H1 (cell line): Measurements from ENCODE around the gene MTFR1L. TPM values are rescaled to one million over a fixed set of nuclear protein-coding genes. Genes with fewer than 3 reads are reported as not detected.

ENCODE experiments used
- CTCF ChIA-PET: fragments of 300-600 bp; sonication (Branson Sonifier 250); formaldehyde crosslinking; loops from one replicate; lab custom pipeline; 2021; ENCODE audit not compliant: partially characterized antibody; lab: Charles Lee
- POLR2A ChIA-PET: fragments of 300-600 bp; sonication (Branson Sonifier 250); formaldehyde crosslinking; loops from one replicate; lab custom pipeline; 2021; ENCODE audit warnings: inconsistent platforms; ENCODE audit not compliant: partially characterized antibody; lab: Charles Lee
- DNase-seq, 2 experiments: peaks; one replicate each; pipeline versions ENCODE4 v3.0.0 to v3.0.0-alpha.2; 2010 to 2022; ENCODE audit warnings: low spot score in 2 of 2, low read depth in 1 of 2, mixed read lengths in 1 of 2
- FAIRE-seq: peaks from 2 replicates; lab custom pipeline; 2011; peaks lifted over from hg19 to GRCh38; lab: Jason Lieb, UNC
- H2AFZ ChIP-seq: 2 replicates; pipeline ENCODE4 v1.8.1; 2012; ENCODE audit warnings: low read length, inconsistent platforms
- H2AK5ac ChIP-seq: 2 replicates; pipeline ENCODE4 v1.6.1; 2013; ENCODE audit warnings: low read depth, low read length
- H2BK120ac ChIP-seq: replicated peaks from 2 replicates; pipeline ENCODE3; 2013; ENCODE audit warnings: low read depth, low read length, inconsistent platforms
- H2BK12ac ChIP-seq: 2 replicates; pipeline ENCODE4 v1.6.1; 2013; ENCODE audit warnings: low read depth, low read length
- H2BK15ac ChIP-seq: 2 replicates; pipeline ENCODE4 v1.6.1; 2013; ENCODE audit warnings: low read length
- H2BK20ac ChIP-seq: 2 replicates; pipeline ENCODE4 v1.6.1; 2013; ENCODE audit warnings: low read length
- H2BK5ac ChIP-seq: 2 replicates; pipeline ENCODE4 v1.6.1; 2013; ENCODE audit warnings: low read depth, low read length
- H3K14ac ChIP-seq: 2 replicates; pipeline ENCODE4 v1.6.1; 2013; ENCODE audit warnings: inconsistent platforms; ENCODE audit not compliant: insufficient read length
- H3K18ac ChIP-seq: 2 replicates; pipeline ENCODE4 v1.6.1; 2013; ENCODE audit warnings: low read length; ENCODE audit errors: extremely low read depth
- H3K23ac ChIP-seq: 2 replicates; pipeline ENCODE4 v1.6.1; 2013; ENCODE audit warnings: inconsistent platforms; ENCODE audit not compliant: insufficient read length
- H3K23me2 ChIP-seq: 2 replicates; pipeline ENCODE4 v1.6.1; 2013; ENCODE audit warnings: low read depth, low read length
- H3K27ac ChIP-seq: 2 replicates; pipeline ENCODE4 v1.6.1; 2011; ENCODE audit warnings: low read depth, low read length, inconsistent platforms
- H3K27me3 ChIP-seq, 4 experiments: replicated peaks in 1 of 4; 1 replicate in 1 of 4; 2 replicates in 3 of 4; pipeline versions ENCODE4 v1.6.1 to v1.8.1; 2011 to 2013; ENCODE audit warnings: low read length in 3 of 4, mild to moderate bottlenecking in 3 of 4, inconsistent platforms in 2 of 4, mixed read lengths in 2 of 4, moderate library complexity in 1 of 4; ENCODE audit not compliant: control insufficient read depth in 3 of 4, insufficient read depth in 3 of 4; ENCODE audit errors: extremely low read depth in 1 of 4
- H3K36me3 ChIP-seq, 4 experiments: 2 replicates each; pipeline versions ENCODE4 v1.6.1 to v1.8.1; 2011 to 2013; ENCODE audit warnings: mild to moderate bottlenecking in 4 of 4, low read length in 3 of 4, moderate library complexity in 2 of 4, control low read depth in 1 of 4, inconsistent platforms in 1 of 4; ENCODE audit not compliant: insufficient read depth in 4 of 4, control insufficient read depth in 2 of 4
- H3K4ac ChIP-seq: replicated peaks from 2 replicates; pipeline ENCODE3; 2013; ENCODE audit warnings: low read length, low read depth, mixed read lengths, inconsistent platforms; ENCODE audit not compliant: insufficient read length
- H3K4me1 ChIP-seq, 4 experiments: replicated peaks in 1 of 4; 1 replicate in 1 of 4; 2 replicates in 3 of 4; pipeline versions ENCODE4 v1.6.1 to v1.8.1; 2011 to 2013; ENCODE audit warnings: low read length in 3 of 4, inconsistent platforms in 2 of 4, mixed read lengths in 1 of 4; ENCODE audit not compliant: insufficient read depth in 4 of 4, control insufficient read depth in 3 of 4
- H3K4me2 ChIP-seq, 2 experiments: 2 replicates each; pipeline versions ENCODE4 v1.6.1 to v1.8.1; 2011 to 2013; ENCODE audit warnings: low read depth in 2 of 2, low read length in 2 of 2, control low read depth in 1 of 2, inconsistent platforms in 1 of 2, mild to moderate bottlenecking in 1 of 2; ENCODE audit not compliant: insufficient read depth in 1 of 2
- H3K4me3 ChIP-seq, 4 experiments: fragments of 200-600, 300-600 bp in 1 of 4; sonication (generic), shearing (Covaris generic), sonication (Bioruptor Twin) in 1 of 4; 2 replicates each; pipeline versions ENCODE4 v1.5.1 to v1.8.1; 2011 to 2016; ENCODE audit warnings: low read length in 4 of 4, low read depth in 3 of 4, control low read depth in 2 of 4, inconsistent platforms in 2 of 4, mild to moderate bottlenecking in 2 of 4, mixed read lengths in 1 of 4, moderate library complexity in 1 of 4; ENCODE audit not compliant: insufficient read depth in 2 of 4; ENCODE audit errors: extremely low read depth in 1 of 4
- H3K56ac ChIP-seq: replicated peaks from 2 replicates; pipeline ENCODE3; 2013; ENCODE audit warnings: low read depth, mild to moderate bottlenecking, mixed read lengths, low read length, inconsistent platforms; ENCODE audit not compliant: insufficient read length
- H3K79me1 ChIP-seq: 2 replicates; pipeline ENCODE4 v1.6.1; 2013; ENCODE audit warnings: low read depth, low read length, control low read depth
- H3K79me2 ChIP-seq, 2 experiments: 2 replicates each; pipeline versions ENCODE4 v1.6.1 to v1.8.1; 2012 to 2013; ENCODE audit warnings: low read length in 2 of 2, mild to moderate bottlenecking in 2 of 2, inconsistent platforms in 1 of 2; ENCODE audit not compliant: insufficient read depth in 2 of 2, control insufficient read depth in 1 of 2
- H3K9ac ChIP-seq, 4 experiments: replicated peaks in 1 of 4; 1 replicate in 1 of 4; 2 replicates in 3 of 4; pipeline versions ENCODE4 v1.6.1 to v1.8.1; 2011 to 2013; ENCODE audit warnings: low read depth in 3 of 4, low read length in 3 of 4, control low read depth in 2 of 4, mild to moderate bottlenecking in 2 of 4, moderate library complexity in 2 of 4, inconsistent platforms in 1 of 4; ENCODE audit errors: extremely low read depth in 1 of 4
- H3K9me3 ChIP-seq, 2 experiments: 2 replicates each; pipeline versions ENCODE4 v1.6.1 to v1.8.1; 2012 to 2013; ENCODE audit warnings: mild to moderate bottlenecking in 2 of 2, moderate library complexity in 2 of 2, control low read depth in 1 of 2, inconsistent platforms in 1 of 2, low read depth in 1 of 2, low read length in 1 of 2, mixed read lengths in 1 of 2; ENCODE audit not compliant: insufficient read depth in 2 of 2
- H4K20me1 ChIP-seq, 2 experiments: replicated peaks in 1 of 2; 2 replicates each; pipeline versions ENCODE3 to v1.8.1; 2011 to 2013; ENCODE audit warnings: inconsistent platforms in 2 of 2, low read length in 2 of 2, mild to moderate bottlenecking in 1 of 2; ENCODE audit not compliant: insufficient read depth in 2 of 2, control insufficient read depth in 1 of 2
- H4K5ac ChIP-seq: 2 replicates; pipeline ENCODE4 v1.6.1; 2013; ENCODE audit warnings: low read length, low read depth, mixed read lengths, inconsistent platforms; ENCODE audit not compliant: insufficient read length
- H4K8ac ChIP-seq: 2 replicates; pipeline ENCODE4 v1.8.0; 2013; ENCODE audit warnings: mild to moderate bottlenecking, moderate library complexity, low read length, inconsistent platforms; ENCODE audit not compliant: insufficient read depth; ENCODE audit errors: extremely low read depth
- H4K91ac ChIP-seq: replicated peaks from 2 replicates; pipeline ENCODE3; 2013; ENCODE audit warnings: low read length, mixed read lengths, inconsistent platforms; ENCODE audit not compliant: insufficient read length
- BACH1 ChIP-seq: IDR thresholded peaks from 2 replicates; pipeline ENCODE4 v1.6.1; 2012; ENCODE audit warnings: low read length, improper control_type of control experiment
- GTF2F1 ChIP-seq: IDR thresholded peaks from 2 replicates; pipeline ENCODE4 v1.6.1; 2012; ENCODE audit warnings: low read depth, low read length, improper control_type of control experiment, borderline replicate concordance
- JUND ChIP-seq: IDR thresholded peaks from 2 replicates; pipeline ENCODE4 v1.6.1; 2011; ENCODE audit warnings: mild to moderate bottlenecking, improper control_type of control experiment, low read length
- KDM1A ChIP-seq: fragments of 200-600, 300-600 bp; sonication (generic); IDR thresholded peaks from 2 replicates; pipeline ENCODE4 v1.7.1; 2016; ENCODE audit warnings: mild to moderate bottlenecking, low read length, borderline replicate concordance
- RFX5 ChIP-seq: IDR thresholded peaks from 2 replicates; pipeline ENCODE4 v1.6.1; 2011; ENCODE audit warnings: low read depth, low read length, improper control_type of control experiment, borderline replicate concordance
- SP4 ChIP-seq: IDR thresholded peaks from 2 replicates; pipeline ENCODE4 v1.6.1; 2012; ENCODE audit warnings: low read length, inconsistent platforms
- WGBS, 2 experiments: shearing (Covaris generic) in 1 of 2; methylation state at CpG; one replicate each; pipeline versions ENCODE4 v1.1.6 to v1.1.7; 2013 to 2015; ENCODE audit warnings: low lambda C conversion rate in 2 of 2, mixed read lengths in 2 of 2, inconsistent platforms in 1 of 2, low coverage in 1 of 2, missing lambda C conversion rate in 1 of 2; ENCODE audit not compliant: insufficient replicate concordance in 2 of 2, insufficient coverage in 1 of 2, insufficient read length in 1 of 2; ENCODE audit errors: extremely low coverage in 1 of 2, missing lambda C conversion rate in 1 of 2; 5-methylcytosine and 5-hydroxymethylcytosine counted together
- polyA plus RNA-seq, 7 experiments: library from polyadenylated mRNA; depleted of rRNA in 3 of 7; stranded (reverse) in 5 of 7; unstranded in 2 of 7; fragments of >200 nt in 5 of 7; fragments of 200-250 nt in 2 of 7; gene quantifications; 1 replicate in 5 of 7; 2 replicates in 1 of 7; 4 replicates in 1 of 7; pipeline versions ENCODE4 v1.2.1 to v1.2.3, GENCODE V29; 2011 to 2013; ENCODE audit warnings: missing spikeins in 2 of 7, mixed read lengths in 2 of 7
- total RNA-seq: library from RNA; stranded (reverse); fragmentation: NEBNext Ultra II Directional; extraction: Animal tissue kit (Norgen Biotek cat#: 25700); gene quantifications from 2 replicates; pipeline ENCODE4 v1.2.1, GENCODE V29; 2021
- TF ChIP-seq, protein P1 (sequence below): IDR thresholded peaks from 2 replicates; pipeline ENCODE4 v1.6.1; 2011; ENCODE audit warnings: low read length, improper control_type of control experiment
- TF ChIP-seq, protein P2 (sequence below): IDR thresholded peaks from 2 replicates; pipeline ENCODE4 v1.6.1; 2012; ENCODE audit warnings: low read length, inconsistent platforms

Gene MTFR1L
- total and polyA plus RNA-seq, 2 of the 8 experiments (the other 6 are each of a cell fraction or from before 2014, with no cell fraction given), result 20.8 to 23.1 TPM

DNA sequence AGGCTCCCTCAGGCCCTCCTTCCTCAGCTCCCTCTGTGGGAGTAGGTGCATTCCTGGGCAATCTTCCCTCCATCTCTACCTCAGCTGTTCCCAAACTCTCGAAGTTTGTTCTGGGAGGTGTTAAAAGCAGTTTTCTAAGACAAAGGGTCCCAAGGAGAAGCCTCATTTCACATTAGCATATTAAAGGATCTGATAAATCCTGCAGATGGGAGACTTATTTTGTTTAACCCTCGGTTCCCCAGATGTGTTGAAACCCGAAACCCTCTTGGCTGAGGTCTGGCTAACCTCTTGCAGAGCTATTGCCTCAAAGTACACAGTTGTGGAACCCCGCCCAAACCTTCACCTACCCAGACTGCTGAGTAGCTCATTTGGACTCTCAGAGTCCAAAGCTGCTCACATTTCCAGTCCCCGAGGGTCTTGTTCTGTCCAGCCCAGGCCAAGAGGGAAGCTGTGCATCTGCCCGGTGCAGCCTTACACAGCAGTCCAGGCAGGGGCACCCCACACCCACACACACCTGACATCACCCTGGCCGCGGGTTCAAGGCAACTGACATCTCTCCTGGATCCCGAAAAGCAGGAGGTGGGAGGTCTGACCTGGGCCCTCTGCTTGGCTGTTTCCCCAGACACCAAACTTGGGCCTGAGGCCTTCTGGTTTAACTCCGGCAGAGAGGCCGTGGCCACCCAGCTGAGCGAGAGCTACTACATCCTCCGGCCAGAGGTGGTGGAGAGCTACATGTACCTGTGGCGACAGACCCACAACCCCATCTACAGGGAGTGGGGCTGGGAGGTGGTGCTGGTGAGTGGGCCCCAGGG is 39.2 kb upstream of the MTFR1L start:
- peak overlapping the region; percentile 94 for H2BK12ac ChIP-seq
- peak overlapping the region; percentile 97 for H2BK20ac ChIP-seq
- H3K14ac ChIP-seq, result no peak overlapping the region
- H3K4me3 ChIP-seq, result peak overlapping the region in 3 of 4 experiments; percentile 0 to 26 (median 6); a peak in 2 of 8 replicates
- no peak overlapping the region for H3K23ac ChIP-seq
- peaks cover 6 to 24% (median 21%) of the 10 kb centered on the region in 4 experiments for H3K4me1 ChIP-seq
- no peaks in the 10 kb centered on the region; a peak in 1 of 7 replicates for H3K27me3 ChIP-seq
- peak overlapping the region; percentile 88 for H3K4ac ChIP-seq
- H4K5ac ChIP-seq, result no peak overlapping the region
- ChIA-PET POLR2A (interaction anchor here (0.6 to 1.5 kb wide), 7 partner anchors 9 to 640 kb away, joined by 3 to 5 read pairs (median 4); partner anchors contain the start of gene SELENON), CTCF (interaction anchor here (0.7 to 3.9 kb wide), 15 partner anchors 9 to 255 kb away, joined by 3 to 18 read pairs (median 5); no protein-coding TSS in a partner anchor)
- H3K9ac ChIP-seq, result no peak overlapping the region
- H3K23me2 ChIP-seq, result no peaks in the 10 kb centered on the region
- FAIRE-seq, result peak; percentile 98
- H3K56ac ChIP-seq, result no peak overlapping the region
- H3K36me3 ChIP-seq, result no peaks in the 10 kb centered on the region; a peak in 1 of 8 replicates
- H2AFZ ChIP-seq, result no peak overlapping the region
- peak overlapping the region; percentile 60 for H3K18ac ChIP-seq
- 68% methylated on average over 14 of the region's 14 CpGs; no CpG with 5 or more reads in 1 of the 2 experiments for WGBS, 2 experiments
- no peaks in the 10 kb centered on the region for H3K79me2 ChIP-seq
- H3K4me2 ChIP-seq, result peak overlapping the region; percentile 22 to 36; a peak in 3 of 4 replicates
- H4K8ac ChIP-seq, result peak overlapping the region; percentile 73
- peak overlapping the region; percentile 82; the same call in 1 of the 2 replicates for H2BK5ac ChIP-seq
- H4K91ac ChIP-seq, result peak overlapping the region; percentile 79
- no peaks in the 10 kb centered on the region for H3K9me3 ChIP-seq
- H3K27ac ChIP-seq, result no peak overlapping the region
- H3K79me1 ChIP-seq, result no peaks in the 10 kb centered on the region
- H4K20me1 ChIP-seq, result no peaks in the 10 kb centered on the region
- peak overlapping the region; percentile 89; the same call in 1 of the 2 replicates for H2AK5ac ChIP-seq
- H2BK120ac ChIP-seq, result peak overlapping the region; percentile 57
- H2BK15ac ChIP-seq, result peak overlapping the region; percentile 72; the same call in 1 of the 2 replicates
- DNase-seq, result peak in 1 of 2 experiments; percentile 25
- TF ChIP-seq KDM1A, result no peak
- no peak for TF ChIP-seq RFX5
- TF ChIP-seq, protein P1, sequence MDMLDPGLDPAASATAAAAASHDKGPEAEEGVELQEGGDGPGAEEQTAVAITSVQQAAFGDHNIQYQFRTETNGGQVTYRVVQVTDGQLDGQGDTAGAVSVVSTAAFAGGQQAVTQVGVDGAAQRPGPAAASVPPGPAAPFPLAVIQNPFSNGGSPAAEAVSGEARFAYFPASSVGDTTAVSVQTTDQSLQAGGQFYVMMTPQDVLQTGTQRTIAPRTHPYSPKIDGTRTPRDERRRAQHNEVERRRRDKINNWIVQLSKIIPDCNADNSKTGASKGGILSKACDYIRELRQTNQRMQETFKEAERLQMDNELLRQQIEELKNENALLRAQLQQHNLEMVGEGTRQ, result no peak
- TF ChIP-seq, protein P2, sequence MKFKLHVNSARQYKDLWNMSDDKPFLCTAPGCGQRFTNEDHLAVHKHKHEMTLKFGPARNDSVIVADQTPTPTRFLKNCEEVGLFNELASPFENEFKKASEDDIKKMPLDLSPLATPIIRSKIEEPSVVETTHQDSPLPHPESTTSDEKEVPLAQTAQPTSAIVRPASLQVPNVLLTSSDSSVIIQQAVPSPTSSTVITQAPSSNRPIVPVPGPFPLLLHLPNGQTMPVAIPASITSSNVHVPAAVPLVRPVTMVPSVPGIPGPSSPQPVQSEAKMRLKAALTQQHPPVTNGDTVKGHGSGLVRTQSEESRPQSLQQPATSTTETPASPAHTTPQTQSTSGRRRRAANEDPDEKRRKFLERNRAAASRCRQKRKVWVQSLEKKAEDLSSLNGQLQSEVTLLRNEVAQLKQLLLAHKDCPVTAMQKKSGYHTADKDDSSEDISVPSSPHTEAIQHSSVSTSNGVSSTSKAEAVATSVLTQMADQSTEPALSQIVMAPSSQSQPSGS, result no peak
- no peak for TF ChIP-seq BACH1
- TF ChIP-seq JUND, result no peak
- TF ChIP-seq GTF2F1, result no peak
- no peak for TF ChIP-seq SP4
